SK-N-SH (cell line): ENCODE data around the gene CDCP1.

Experiments used
- IRF3 ChIP-seq: fragments of 150-350 bp; IDR thresholded peaks from 2 replicates; pipeline ENCODE4 v1.6.1; 2016; ENCODE audit warnings: mild to moderate bottlenecking, low read depth, low read length
- RCOR1 ChIP-seq: fragments of 150-350 bp; IDR thresholded peaks from 2 replicates; pipeline ENCODE4 v1.6.1; 2017; ENCODE audit warnings: antibody characterized with exemption, low read length
- TCF12 ChIP-seq: IDR thresholded peaks from 2 replicates; pipeline ENCODE4 v1.4.0; 2012
- USF2 ChIP-seq: fragments of 150-350 bp; IDR thresholded peaks from 2 replicates; pipeline ENCODE4 v1.6.1; 2017; ENCODE audit warnings: antibody characterized with exemption, low read length, low read depth, borderline replicate concordance
- TF ChIP-seq, protein P1 (sequence below): fragments of 200-600 bp; sonication (generic); IDR thresholded peaks from 2 replicates; pipeline ENCODE4 v1.6.1; 2017; ENCODE audit warnings: antibody characterized with exemption, mild to moderate bottlenecking, moderate library complexity
- TF ChIP-seq, protein P2 (sequence below): IDR thresholded peaks from 2 replicates; pipeline ENCODE4 v1.4.0; 2012; ENCODE audit warnings: low read depth

- no peak for TF ChIP-seq IRF3
- no peak for TF ChIP-seq TCF12
- TF ChIP-seq, protein P1, sequence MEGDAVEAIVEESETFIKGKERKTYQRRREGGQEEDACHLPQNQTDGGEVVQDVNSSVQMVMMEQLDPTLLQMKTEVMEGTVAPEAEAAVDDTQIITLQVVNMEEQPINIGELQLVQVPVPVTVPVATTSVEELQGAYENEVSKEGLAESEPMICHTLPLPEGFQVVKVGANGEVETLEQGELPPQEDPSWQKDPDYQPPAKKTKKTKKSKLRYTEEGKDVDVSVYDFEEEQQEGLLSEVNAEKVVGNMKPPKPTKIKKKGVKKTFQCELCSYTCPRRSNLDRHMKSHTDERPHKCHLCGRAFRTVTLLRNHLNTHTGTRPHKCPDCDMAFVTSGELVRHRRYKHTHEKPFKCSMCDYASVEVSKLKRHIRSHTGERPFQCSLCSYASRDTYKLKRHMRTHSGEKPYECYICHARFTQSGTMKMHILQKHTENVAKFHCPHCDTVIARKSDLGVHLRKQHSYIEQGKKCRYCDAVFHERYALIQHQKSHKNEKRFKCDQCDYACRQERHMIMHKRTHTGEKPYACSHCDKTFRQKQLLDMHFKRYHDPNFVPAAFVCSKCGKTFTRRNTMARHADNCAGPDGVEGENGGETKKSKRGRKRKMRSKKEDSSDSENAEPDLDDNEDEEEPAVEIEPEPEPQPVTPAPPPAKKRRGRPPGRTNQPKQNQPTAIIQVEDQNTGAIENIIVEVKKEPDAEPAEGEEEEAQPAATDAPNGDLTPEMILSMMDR = no peak
- no peak for TF ChIP-seq USF2
- no peak for TF ChIP-seq RCOR1
- TF ChIP-seq, protein P2, sequence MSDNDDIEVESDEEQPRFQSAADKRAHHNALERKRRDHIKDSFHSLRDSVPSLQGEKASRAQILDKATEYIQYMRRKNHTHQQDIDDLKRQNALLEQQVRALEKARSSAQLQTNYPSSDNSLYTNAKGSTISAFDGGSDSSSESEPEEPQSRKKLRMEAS = no peak
Measured at GRCh38 chr3:45081506-45082141, 64.6 kb downstream of the CDCP1 start.
